Stimulated activated CD8-positive, alpha-beta memory T cell treated with anti-CD3 and anti-CD28 coated beads, Interleukin-7, amount 100 ng/mL, for 1 hour (primary cell): Measurements from ENCODE around the gene RIPOR1.
A peak's percentile ranks its signal among the peaks of the same experiment; 100 is the strongest.

ENCODE experiments used
- DNase-seq, 2 donors: peaks; one replicate each; pipeline ENCODE4 v3.0.0-alpha.2; 2020; ENCODE audit warnings: low read depth in 2 of 2

Gene RIPOR1

DNA sequence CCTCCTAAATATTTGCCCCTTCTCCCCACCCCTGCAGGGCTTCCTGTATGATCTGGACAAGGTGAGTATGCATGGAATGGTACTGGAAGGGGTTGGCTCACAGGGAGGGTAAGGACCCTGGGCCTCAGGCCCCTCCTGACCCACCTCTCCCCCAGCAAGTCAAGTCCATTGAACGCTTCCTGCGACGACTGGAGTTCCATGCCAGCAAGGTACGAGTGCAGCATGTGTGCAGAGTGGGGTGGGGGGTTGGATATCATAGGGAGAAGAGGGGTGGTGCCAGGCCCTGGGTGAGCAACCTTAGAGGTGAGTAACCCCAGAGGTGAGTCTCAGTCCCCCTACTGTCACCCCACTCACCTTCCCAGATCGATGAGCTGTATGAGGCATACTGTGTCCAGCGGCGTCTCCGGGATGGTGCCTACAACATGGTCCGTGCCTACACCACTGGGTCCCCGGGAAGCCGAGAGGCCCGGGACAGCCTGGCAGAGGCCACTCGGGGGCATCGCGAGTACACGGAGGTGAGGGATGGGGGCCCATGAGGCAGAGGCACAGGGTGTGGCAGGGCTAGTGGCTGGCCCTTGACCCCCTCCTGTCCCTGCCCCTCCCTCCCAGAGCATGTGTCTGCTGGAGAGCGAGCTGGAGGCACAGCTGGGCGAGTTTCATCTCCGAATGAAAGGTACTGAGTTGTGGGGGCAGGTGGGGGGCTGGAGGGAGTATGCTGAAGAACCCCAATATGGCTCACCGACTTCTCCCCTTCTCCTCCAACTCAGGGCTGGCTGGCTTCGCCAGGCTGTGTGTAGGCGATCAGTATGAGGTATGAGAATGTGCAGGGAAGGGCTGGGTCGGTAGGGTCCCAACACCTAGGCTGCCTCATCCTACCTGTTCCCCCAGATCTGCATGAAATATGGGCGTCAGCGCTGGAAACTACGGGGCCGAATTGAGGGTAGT, 11.3 kb downstream of the RIPOR1 start:
- DNase-seq: no peak

DNA sequence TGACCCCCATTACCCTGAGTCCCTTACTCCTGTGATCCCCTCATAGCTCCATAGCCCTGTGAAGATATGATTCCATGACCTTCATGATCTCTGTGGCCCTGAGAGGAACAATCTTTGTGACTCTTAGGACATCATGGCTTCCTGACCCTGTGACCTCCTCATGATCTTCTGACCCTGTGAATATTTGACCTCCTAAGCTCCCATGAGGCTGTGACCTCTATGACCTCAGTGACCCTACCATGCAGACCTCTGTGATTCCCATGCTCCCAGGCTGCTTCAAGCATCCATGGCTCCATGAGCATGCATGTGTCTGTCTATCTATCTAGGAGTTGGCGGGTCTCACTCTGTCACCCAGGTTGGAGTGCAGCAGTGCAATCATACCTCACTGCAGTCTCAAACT, 12.1 kb downstream of the RIPOR1 start:
- DNase-seq: no peak

DNA sequence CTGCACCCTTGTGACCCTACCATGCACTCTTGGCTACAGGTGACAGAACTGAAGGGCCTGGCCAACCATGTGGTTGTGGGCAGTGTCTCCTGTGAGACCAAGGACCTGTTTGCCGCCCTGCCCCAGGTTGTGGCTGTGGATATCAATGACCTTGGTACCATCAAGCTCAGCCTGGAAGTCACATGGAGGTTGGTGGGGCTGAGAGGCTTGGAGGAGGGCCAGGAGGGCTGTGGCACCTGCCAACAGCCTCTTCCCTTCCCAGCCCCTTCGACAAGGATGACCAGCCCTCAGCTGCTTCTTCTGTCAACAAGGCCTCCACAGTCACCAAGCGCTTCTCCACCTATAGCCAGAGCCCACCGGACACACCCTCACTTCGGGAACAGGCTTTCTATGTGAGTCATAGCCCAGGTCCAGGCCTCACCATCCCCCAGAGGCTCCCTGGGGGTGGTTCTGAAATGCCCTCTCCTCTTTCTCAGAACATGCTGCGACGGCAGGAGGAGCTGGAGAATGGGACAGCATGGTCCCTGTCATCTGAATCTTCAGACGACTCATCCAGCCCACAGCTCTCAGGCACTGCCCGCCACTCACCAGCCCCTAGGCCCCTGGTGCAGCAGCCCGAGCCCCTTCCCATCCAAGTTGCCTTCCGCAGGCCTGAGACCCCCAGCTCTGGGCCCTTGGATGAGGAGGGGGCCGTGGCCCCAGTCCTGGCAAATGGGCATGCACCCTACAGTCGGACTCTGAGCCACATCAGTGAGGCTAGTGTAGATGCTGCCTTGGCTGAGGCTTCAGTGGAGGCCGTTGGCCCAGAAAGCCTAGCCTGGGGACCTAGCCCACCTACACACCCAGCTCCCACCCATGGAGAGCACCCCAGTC, 13.0 kb downstream of the RIPOR1 start:
- no peak for DNase-seq

DNA sequence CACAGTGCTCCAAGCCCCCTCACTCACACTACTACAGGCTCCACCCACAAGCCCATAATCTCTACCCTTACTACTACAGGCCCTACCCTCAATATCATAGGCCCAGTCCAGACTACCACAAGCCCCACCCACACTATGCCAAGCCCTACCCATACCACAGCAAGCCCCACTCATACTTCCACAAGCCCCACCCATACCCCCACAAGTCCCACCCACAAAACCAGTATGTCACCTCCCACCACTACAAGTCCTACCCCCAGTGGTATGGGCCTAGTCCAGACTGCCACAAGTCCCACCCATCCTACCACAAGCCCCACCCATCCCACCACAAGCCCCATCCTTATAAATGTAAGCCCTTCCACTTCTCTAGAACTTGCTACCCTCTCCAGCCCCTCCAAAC, 13.8 kb downstream of the RIPOR1 start:
- peak; percentile 40 to 42 for DNase-seq

- no peak for DNase-seq
These were observed 14.4 kb downstream of the RIPOR1 start for GRCh38 chr16:67543036-67543435.

- no peak for DNase-seq
These were observed 15.0 kb downstream of the RIPOR1 start for GRCh38 chr16:67543582-67543981.

DNA sequence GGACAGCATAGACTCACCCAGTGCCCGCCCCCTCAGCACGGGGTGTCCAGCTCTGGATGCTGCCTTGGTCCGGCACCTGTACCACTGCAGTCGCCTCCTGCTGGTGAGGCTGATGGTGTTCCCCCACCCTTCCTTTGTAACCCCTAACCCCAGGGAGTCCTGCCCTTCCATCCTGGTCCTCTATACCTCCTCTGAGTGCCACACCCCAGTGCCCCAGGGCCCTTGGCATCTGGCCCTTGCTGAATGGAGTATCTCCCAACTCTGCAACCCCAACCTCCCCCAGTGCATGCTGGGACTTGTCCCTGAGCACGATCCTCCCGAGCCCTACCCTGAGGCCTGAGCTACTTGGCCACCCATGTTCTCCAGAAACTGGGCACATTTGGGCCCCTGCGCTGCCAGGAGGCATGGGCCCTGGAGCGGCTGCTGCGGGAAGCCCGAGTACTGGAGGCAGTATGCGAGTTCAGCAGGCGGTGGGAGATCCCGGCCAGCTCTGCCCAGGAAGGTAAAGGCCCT, 15.8 kb downstream of the RIPOR1 start:
- no peak for DNase-seq

DNA sequence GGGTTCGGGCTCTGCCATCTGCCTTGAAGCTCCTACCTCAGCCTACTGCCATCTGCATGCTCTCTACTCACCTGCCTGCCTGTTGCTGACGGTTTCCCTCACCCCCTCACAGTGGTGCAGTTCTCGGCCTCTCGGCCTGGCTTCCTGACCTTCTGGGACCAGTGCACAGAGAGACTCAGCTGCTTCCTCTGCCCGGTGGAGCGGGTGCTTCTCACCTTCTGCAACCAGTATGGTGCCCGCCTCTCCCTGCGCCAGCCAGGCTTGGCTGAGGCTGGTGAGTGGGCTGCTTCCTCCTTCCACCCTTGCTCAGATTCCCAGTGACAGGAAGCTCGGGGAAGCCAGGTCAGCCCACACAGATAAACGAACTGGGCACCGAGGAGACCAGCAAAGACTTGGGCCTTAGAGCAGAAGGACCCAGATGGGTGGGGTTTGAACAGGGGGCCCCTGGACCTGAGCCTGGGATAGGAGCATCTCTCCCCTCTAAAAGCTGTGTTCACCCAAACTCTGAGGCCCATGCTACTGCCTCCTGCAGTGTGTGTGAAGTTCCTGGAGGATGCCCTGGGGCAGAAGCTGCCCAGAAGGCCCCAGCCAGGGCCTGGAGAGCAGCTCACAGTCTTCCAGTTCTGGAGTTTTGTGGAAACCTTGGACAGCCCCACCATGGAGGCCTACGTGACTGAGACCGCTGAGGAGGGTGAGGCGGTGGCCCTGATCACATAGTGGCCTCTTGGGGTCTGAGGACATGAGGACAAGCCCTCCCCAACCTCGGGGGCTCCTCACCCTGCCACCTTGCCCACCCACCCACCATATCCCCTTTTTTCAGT, 16.4 kb downstream of the RIPOR1 start:
- DNase-seq: no peak

DNA sequence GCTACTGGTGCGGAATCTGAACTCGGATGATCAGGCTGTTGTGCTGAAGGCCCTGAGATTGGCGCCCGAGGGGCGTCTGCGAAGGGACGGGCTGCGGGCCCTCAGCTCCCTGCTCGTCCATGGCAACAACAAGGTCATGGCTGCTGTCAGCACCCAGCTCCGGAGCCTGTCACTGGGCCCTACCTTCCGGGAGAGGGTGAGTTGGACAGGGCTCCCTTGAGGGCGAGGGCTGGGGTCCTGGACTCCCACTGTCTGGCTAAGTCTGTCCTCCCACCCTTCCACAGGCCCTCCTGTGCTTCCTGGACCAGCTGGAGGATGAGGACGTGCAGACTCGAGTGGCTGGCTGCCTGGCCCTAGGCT, 17.0 kb downstream of the RIPOR1 start:
- DNase-seq: no peak

DNA sequence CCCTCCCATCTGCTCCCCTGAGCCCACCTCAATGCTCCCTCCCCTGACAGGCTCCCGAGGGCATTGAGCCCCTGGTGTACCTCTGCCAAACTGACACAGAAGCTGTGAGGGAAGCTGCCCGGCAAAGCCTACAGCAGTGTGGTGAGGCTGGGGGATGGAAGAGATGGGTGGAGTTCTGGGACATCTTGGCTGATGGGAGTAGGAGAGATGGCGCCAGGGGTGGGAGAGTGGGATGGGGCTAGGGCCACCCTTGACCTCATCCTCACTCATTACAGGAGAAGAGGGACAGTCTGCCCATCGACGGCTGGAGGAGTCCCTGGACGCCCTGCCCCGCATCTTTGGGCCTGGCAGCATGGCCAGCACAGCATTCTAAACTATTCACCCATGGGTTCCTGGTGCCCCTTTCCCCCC, 17.5 kb downstream of the RIPOR1 start:
- DNase-seq: no peak

GRCh38 chr16:67546761-67547422, 18.3 kb downstream of the RIPOR1 start:
- DNase-seq: peak; percentile 52 to 57

DNA sequence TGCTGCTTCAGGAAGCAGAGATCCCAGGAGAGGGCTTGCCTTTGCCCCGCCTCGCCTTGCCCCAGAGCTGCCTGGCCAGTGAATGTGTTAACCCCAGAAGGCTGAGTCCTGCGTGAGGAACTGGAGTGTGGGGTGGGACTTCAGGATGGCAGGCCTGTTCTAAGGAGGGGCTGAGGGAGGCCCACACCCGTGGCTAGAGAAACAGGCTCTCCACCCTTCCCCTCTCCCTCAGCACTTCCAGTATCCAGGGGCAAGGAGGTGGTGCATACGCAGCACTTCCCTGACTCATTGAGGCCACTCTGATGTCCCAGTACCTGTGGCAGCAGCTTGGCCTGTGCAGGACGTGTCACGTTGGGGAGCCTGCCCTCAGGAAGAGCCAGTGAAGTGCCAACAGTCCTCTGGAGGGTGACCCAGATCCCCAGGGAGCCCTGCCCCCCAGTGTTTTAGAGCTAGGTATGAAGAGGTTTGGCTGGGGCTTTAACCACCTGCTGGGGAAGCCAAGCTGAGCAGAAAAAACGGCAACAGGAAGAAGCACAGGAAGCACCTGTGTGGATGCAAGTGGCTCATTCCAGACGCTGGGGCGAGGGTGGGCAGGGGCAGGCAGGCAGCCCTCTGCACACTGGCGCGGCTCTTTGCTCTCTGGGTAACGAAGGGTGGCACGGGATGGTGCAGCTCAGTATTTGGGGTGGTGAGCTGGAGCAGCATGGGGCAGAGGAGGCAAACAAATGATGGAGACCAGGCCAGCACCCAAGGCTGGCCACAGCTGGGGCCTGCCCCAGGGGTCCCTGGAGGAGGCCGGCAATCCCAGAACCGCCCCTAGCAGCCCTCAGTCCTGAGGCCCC, 19.0 kb downstream of the RIPOR1 start:
- no peak for DNase-seq

GRCh38 chr16:67548265-67549126, 19.9 kb downstream of the RIPOR1 start:
- no peak for DNase-seq

DNA sequence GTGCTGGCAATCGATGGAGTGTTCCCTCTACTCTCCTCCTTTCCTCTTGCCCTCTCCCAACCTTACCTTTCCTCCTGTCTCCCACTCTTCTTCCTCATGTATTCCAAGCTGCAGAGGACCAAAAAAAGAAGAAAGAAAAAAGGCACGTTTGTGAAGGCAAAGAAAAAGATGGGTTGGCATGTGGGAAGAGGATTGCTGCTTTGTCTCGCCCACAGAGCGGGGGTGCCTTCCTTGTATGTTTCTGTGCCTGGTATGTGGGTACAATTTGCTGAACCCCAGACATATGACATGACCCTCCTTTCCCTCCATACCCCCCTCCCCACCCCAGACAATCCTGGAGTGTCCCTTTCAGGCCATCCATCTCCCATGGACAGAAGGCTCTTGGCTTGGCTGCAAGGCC, 20.6 kb downstream of the RIPOR1 start:
- DNase-seq: no peak

- DNase-seq: no peak
These were observed 21.3 kb downstream of the RIPOR1 start for GRCh38 chr16:67549936-67550335.

DNA sequence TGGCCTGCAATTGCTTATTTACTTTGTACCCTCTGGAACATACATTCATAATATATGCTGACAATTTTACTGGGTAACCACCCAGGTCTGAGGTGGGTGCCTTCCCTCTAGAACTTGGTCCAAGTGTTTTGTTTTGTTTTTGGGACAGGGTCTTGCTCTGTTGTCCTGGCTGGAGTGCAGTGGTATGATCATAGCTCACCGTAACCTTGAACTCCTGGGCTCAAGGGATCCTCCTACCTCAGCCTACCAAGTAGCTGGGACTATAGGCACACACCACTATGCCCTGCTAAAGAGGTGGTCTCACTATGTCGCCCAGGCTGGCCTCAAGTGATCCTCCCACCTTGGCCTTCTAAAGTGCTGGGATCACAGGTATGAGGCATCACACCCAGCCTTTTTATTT, 22.5 kb downstream of the RIPOR1 start:
- no peak for DNase-seq

DNA sequence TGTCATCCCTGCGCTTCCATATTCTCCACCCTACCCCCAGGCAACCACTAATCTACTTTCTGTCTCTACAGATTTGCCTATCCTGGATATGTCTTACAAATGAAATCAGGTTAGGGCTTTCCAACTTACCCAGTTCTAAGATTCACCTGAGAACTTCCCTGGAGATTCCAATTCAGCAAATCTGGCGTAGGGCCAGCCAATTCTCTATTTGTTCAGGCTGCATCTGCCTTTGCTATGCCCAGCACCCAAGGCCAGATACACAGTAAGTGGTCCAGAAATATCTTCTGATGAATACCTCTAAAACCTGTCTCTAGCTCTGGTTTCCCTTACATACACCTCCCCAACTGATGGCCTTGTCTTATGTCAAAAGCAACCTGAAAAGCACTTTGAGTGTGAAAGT, 23.3 kb downstream of the RIPOR1 start:
- no peak for DNase-seq

GRCh38 chr16:67552476-67552875, 23.8 kb downstream of the RIPOR1 start:
- DNase-seq: no peak

DNA sequence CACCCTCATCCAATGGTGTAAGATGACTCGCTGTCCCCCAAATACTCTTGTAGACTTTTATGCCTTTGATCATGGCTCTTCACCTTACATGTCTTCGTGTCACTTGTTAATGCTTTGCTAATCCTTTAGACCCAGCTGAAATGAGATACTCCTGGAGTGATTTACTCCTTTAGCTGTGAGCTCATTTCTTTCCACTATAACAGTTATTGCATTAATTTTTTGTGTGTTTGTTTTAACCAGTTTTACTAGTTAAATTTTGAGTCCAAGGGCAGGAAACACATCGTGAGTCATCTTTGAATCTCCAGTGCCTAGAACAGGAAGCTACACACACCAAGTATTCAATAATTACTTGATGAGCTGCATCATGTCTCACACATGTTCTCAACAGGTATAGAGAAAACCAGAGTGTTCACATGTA, 27.2 kb downstream of the RIPOR1 start:
- DNase-seq: no peak
